Ammon's horn (tissue), 1 donor: Measurements from ENCODE around the gene TNNC2.
"Not testable (repeated sequence)": the region's sequence is repeated elsewhere in the genome, so short reads cannot be mapped to it uniquely, and the experiment has no call there.

Experiments used
- DNase-seq: peaks from one replicate; pipeline ENCODE4 v3.0.0-alpha.2; 2016; ENCODE audit warnings: low spot score

The TNNC2 gene

DNA sequence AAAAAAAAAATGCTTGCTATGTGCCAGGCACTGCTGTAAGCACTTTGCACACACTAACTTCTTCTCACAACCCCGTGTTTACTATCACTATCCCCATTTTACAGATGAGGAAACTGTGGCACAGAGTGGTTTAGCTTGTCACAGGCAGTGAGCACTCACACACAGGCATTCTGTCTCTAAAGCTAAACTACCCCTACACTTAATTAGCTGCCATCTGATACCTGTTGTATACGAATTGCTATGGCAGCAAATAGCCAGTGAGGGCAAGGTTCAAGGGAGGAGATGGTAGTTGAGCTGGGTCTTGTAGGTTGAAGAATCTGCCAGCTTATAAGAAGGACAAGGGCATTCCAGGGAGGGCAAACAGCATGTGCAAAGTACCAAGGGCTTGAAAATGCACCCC is 5.2 kb downstream of the TNNC2 start:
- no peak for DNase-seq

DNA sequence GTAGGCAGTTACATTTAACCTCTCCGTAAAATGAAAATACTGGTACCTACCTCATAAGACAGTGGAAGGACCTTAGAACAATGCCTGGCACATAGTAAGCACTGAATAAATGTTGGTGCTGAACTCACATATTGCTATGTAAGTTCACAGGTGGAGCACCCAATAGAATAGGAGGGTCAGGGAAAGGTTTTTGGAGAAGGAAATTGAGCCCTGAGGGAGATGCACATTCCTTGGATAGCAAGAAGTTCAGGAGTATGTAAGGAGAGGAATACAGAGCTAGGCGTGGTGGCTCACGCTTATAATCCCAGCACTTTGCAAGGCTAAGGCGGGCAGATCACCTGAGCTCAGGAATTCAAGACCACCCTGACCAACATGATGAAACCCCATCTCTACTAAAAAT is 7.6 kb downstream of the TNNC2 start:
- no peak for DNase-seq

DNA sequence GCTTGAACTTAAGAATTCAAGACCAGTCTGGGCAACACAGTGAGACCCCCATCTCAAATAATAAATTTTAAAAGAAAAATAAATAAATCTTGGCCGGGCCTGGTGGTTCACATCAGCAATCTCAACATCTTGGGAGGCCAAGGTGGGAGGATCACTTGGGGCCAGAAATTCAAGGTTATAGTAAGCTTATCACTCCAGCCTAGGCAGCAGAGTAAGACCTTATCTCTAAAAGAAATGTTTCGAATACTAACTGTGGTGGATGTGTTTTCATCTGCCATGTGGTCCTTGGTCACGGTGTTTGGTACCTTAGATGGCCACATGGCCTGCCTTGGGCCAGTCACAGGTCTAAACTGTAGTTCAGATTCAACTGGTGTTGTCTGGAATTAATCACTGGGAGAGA is 8.9 kb downstream of the TNNC2 start:
- no peak for DNase-seq

DNA sequence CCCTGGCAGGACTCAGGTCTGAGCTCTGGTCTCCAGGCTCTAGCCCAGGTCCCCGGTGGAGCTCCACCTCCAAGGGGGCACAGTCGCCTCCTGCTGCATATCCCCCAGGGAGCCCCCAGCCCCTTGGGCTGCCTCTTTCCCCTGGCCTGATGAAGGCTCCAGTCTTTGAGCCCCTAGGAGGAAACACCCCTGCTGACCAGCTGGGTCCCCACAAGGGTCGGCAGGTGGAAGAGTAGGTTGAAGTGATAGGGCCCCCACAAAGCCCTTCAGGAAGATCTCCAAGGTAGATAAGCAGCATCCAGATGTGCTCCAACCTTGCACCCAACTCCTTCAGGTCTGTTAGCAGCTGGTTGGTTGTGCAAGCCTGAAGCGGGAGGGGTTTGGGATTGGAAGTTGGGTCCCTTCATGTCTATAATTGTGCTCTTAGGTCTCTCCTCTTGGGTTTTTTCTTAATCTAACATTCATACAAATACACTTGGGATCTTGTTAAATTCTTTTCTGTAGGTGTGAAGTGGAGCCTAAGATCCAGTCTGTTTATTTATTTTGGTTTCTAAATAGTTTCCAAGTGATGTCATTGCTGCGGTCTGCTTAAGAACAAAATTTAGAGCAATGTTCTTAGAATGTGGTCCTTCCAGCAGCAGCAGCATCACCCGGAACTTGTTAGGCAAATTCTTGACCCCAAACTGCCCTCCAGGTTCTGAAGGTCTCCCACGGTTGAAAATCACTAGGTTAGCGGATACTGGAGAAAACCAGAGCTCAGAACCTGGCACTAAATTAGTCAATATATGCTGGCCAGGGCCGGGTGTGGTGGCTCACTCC is 9.5 kb downstream of the TNNC2 start:
- DNase-seq: no peak

DNA sequence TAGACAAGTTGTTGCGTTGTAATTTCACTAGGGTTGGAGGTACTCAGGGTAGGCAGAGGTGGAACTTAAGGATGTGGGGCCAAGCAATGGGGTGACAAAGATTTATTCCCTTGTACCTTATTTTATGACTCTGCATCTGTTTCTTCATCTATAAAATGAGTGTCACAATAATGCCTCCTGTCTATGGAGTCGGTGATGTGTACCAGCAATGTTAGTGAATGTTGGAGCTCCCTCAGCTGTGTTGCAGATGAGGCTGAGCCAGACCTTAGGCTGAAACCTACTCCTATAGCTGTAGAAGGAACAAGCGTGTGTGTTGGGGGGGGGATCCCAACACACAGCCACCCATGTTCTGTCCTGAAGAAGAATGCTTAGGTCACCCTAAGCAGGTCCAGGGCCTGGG is 10.2 kb downstream of the TNNC2 start:
- no peak for DNase-seq

DNA sequence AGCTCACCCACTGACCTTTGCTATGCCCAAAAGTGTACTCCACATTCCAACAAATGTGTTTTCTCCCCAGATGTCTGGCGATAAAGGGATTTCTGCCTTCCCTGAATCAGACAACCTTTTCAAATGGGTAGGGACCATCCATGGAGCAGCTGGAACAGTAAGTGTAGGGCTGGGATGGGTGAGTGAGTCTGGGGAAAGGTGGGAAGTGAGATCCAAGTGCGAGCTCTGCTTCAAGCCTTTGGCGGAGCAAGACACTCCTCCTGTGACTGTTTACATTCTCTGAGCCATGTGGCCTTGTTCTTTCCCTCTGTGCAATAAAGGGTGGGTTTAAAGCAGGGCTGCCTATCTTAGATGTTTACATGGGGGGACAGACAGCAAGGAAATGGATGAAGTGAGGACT is 12.8 kb downstream of the TNNC2 start:
- DNase-seq: no peak

DNA sequence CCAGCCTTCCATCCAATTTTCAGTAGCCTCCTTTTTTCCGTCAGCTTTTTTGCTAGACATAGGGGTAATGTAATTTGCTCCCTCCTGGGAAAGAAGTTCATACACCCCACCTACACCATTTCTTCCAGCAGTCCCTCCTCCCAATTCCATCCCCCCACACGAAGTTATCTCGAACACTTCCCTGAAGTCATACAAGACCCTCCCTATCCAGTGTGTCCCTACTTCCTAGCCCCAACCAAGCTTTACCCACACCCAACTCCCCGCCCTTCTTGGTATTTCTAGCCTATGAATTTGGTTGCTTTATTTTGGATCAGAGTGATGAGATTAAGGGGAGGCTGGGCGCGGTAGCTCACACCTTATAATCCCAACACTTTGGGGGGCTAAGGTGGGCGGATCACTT is 13.6 kb downstream of the TNNC2 start:
- no peak for DNase-seq

DNA sequence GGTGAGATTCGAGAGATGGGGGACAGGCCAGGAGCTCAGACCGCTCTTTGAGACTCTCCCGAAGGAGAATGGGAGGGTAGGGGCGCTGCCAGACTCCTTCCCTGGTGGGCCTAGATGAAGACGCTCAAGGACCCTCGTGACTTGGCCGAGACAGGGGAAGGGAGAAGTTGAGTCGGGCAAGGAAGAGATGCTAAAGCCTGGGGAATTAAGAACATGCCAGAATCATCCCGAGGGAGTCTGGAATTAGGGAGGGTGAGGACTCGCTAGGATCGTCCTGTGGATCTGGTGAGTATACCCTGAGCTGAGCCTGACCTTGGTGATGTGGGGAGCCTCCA is 14.1 kb downstream of the TNNC2 start:
- DNase-seq: no peak

DNA sequence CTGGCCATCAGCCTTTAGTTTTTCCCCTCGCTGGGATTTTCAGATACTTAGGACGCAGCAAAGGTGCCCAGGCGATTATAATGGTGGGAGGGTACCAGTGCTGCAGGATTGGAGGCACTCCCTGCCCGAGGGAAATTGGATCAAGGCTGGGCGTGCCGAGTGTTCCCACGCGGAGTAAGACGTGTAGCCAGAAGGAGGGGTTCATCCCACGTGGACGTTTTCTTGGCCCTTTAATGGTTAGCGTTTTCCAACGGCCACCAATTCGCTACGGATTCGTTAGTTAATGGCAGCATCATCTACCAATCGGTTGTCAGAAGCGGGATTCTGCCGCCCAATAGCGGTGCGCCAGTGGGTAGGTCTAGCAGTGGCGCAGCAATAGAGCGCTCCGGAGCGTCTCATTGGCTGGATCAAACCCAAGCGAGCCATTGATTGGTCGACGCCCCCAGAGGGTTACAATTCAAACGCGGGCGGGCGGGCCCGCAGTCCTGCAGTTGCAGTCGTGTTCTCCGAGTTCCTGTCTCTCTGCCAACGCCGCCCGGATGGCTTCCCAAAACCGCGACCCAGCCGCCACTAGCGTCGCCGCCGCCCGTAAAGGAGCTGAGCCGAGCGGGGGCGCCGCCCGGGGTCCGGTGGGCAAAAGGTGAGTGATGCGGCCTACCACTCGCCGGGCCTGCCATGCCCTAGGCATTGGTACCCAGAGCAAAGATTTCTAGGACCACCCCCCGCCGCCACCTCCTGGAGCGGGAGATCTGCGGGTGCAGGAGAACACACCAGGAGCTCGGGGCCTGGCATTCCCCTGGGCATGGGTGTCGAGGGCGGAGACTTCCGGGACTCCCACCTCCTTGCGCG is 14.7 kb downstream of the TNNC2 start, which contains the start of gene UBE2C:
Gene UBE2C, plus strand, starts transcription at position 488 of the 849 bp plus-strand sequence. Its CDS starts 52 bp downstream, at position 540.
- DNase-seq: peak; percentile 99

DNA sequence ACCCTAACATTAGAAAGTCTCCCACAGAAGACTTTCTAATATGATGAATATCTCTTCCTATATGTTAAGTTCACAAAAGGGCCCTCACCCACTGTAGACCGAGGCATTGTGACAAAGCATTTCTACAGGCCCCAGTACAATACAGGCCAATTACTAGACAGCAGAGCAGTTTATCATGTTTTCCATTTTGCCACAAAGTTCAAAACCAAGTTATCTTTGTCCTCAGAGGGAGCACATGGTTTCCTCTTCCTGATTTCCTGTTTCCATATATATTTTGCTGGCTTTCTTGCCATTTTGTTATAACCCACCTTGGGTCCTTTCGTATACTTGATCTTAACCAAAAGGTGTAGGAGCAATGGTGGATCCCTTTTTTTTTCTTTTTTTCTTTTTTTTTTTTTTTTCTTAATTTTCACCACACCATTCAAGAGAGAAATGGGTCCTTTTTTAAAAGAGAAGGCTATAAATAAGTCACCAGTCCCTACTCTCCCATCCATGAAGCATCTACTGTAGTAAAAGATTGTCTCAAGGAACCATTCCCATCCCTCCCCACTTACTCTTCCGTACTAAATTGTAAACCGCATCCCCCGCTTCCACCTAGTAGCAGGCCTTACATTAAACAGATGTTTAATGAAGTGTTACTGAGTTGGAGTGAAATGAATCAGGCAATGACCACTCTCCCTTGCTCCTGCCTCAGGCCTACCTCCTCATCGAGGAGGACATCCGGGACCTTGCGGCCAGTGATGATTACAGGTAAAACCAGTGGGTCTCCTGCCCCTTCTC is 16.7 kb downstream of the TNNC2 start:
- DNase-seq: no peak

DNA sequence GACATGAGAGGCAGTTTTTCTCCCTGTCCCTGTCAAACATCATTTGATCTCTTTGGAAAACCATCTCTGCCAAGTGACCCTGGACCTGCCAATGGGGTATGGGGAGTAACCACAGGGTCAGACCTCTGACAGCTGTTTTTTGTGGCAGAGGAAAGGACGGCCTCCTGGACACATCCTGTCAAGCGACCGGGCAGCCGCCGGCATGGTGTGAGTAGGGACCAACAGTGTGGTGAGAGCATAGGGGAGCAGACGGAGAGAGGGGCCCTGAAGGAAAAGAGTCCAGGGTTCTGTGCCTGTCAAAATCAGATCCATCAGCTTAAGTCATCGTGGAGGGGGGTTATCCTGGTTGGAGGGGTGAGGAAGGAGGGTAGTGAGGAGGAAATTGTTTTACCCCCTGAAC is 25.3 kb downstream of the TNNC2 start:
- no peak for DNase-seq

DNA sequence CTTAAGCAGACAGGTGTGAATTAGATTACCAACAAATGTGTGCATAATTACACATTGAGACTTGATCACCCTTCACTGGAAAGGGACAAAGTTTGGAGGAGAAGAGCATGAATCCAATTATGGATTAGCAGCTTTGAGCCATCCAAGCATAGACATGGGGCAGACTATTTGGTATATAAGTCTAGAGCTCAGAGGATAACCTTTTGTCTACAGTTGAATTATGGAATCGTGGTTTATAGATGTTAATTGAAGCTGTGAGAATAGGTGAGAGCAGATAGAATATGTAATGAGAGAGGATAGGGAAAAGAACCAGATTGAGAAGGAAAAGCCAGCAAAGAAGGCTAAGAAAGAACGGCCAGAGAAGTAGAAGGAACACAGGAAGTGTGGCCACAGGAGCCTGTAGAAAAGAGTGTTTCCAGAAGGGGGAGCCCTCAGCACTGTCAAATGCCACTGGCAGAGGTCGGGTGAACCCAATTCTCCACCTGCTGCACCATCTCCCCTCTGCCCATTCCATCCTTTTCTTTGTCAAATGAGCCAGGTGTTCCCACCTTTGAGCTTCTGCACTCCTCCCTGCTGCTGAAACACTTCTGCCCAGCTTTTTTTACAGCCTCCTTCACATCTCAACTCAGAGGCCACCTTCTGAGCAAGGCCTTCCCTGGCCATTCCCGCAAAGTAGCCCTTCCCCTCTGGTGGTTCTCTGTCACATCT is 28.0 kb downstream of the TNNC2 start:
- DNase-seq: peak; percentile 56

DNA sequence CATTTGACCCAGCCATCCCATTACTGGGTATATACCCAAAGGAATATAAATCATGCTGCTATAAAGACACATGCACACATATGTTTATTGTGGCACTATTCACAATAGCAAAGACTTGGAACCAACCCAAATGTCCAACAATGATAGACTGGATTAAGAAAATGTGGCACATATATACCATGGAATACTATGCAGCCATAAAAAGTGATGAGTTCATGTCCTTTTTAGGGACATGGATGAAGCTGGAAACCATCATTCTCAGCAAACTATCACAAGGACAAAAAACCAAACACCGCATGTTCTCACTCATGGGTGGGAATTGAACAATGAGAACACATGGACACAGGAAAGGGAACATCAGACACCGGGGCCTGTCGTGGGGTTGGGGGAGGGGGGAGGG is 29.2 kb downstream of the TNNC2 start:
- not testable (repeated sequence) for DNase-seq

DNA sequence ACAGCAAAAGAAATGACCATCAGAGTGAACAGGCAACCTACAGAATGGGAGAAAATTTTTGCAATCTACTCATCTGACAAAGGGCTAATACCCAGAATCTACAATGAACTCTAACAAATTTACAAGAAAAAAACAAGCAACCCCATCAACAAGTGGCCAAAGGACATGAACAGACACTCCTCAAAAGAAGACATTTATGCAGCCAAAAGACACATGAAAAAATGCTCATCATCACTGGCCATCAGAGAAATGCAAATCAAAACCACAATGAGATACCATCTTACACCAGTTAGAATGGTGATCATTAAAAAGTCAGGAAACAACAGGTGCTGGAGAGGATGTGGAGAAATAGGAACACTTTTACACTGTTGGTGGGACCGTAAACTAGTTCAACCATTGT is 29.6 kb downstream of the TNNC2 start:
- not testable (repeated sequence) for DNase-seq

DNA sequence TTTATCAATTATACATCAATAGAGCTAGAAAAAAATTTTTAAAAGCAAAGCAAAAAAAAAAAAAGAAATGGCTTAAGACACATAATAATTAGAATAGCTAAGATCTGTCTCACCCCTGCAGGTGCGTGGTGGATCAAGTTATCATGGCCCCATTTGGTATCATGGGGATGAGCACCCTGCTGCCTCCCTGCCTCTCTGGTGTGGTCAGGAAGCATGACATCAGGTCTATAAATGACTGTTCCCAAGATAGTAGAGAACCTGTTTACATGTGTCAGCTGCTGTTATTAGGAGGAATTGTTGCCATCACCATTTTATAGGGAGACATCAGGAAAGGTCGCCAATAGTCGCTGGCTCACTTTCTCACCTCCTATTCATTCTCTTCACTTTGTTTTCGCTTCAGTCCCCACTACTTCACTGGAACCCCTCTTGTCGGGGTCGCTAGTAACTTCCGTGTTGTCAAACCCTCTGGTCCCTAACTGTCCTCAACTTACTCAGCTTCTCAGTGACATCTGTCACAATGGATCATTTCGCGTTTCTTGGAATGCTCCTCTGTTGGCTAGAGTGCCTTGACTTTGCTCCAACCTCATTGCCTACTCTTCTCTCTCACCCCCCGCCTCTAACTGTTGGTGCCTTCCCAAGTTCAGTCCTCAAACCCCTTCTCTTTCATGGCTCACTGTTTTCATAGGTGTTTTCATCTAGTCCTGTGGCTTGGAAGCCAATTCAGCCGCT is 30.6 kb downstream of the TNNC2 start:
- DNase-seq: no peak

DNA sequence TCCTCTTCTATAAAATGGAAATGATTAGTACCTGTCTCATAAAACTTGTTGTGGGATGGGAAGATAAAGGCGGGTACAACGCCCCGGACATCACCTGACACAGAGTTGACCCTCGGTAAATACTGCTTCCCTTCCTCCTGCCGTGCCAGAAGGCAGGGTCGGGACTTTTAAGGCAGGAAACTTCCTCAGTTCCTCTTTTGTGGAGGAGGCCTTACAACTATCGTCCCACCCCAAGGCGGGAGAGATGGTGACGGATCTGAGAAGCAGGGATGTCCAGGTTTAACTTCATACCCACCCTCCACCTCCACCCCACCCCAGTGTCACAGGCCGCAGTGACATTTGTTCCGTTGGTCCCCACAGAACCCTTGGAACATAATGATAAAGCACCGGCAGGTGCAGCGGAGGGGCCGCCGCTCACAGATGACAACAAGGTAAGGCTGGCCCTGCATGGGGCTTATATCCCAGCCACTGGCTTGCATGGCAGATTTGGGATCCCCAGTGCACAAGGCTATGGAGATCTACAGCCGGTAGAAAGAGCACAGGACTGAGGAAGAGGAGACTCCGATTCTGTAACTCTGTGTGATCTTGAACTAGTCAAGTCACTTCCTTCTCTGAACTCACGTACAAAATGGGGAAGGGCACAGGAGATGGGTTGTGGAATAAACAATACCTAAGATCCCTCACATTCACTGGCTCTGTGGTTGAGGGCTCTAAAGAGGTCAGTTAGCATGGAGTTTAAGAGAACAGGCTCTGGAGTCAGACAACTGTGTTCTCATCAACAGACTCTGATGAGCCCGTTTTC is 34.6 kb downstream of the TNNC2 start:
- peak; percentile 43 for DNase-seq

DNA sequence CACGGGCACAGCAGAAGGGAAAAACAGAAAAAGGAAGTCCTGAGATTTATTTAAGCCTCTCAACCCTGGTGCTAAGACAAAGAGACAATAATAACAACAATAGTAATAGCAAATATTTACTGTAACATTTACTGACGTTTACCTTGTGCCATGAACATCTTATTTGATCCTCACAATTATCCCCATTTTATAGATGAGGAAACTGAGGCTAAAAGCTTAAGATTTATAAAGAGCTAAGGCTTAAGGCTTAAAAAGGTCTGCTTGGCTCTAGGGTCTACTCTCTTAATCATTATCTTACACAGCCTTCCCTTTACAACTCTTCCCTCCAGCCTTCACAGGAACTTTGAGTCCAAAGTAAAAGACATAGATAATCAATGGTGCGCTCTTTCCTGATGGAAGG is 38.8 kb downstream of the TNNC2 start:
- DNase-seq: no peak

DNA sequence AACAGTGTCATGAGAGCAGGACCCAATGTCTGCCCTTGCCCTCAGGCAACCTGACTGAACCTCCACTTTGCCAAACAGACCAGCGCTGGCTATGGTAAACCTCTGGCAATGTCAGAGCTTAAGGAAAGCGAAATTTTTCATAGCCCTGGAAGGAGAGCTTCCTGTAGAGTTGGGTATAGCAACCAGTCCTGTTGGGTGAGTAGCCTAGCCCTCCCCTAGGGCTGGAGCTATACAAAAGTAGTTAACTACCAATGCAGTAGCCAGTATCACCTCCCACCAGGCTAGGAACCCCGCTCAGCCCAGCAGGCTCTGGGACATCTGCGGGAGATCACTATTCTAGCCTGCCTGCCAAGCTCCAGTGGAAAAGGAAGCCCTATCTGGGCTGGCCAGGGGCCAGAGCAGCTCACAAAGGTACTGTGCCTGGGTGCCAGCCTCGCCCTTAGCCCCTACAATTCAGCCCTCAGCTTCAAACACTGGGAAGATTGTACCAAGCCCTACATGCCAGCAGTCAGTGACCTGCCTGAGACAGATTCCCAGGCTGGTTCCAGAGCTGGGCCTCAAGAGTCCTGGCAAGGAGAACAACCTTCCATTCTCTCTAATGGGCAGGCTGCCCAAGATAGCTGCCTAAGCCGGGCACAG is 43.3 kb downstream of the TNNC2 start:
- peak; percentile 68 for DNase-seq

DNA sequence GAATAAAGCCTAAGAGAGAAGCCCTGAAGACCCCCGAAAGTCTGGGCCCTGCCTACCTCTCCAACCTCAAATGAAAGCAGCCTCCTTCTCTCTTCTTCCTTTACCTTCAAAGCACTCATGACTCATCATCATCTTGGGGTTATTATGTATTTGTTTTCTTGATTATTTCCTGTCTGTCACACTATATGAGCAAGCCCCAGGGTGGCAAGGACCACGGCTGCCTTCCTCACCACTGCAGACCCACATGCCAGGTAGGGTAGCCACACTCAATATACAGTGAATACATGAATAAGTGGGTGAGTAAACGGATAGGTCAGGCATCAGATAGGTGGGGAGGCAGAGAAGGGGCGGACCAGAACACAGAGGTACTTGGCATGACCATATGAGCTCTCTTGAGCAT is 44.2 kb downstream of the TNNC2 start:
- DNase-seq: no peak

DNA sequence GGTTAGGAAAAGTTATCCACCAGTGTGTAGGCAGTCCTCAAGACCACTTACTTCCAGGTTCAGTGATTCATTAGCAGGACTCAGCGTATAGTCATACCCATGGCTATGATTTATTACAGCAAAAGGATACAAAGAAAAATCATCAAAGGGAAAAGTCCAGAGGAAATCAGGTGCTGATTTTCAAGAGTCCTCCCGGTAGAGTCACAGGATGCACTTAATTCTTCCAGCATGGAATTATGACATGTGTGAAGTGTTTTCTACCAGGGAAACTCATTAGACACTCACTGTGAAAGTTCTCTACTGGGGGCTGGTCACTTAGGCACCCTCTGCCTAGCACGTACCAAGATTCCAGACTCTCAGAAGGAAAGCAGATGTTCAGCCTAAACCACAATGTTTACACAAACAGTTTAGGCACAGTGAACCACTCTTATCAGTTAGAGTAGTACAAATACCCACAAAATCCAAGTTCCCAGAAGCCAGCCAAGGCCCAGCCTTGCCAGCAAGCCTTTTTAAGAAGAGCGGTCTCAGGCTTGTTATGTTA is 45.7 kb downstream of the TNNC2 start:
- DNase-seq: no peak
